Astrocyte (in vitro differentiated cells and primary cell): Measurements from ENCODE around the gene SMOC1. TPM values are rescaled to one million over a fixed set of nuclear protein-coding genes. Genes with fewer than 3 reads are reported as not detected.

Experiments
- DNase-seq: peaks from one replicate; pipeline ENCODE4 v3.0.0-alpha.2; 2010; ENCODE audit warnings: low read depth
- FAIRE-seq: peaks from 2 replicates; lab custom pipeline; 2011; peaks lifted over from hg19 to GRCh38; lab: Jason Lieb, UNC
- H2AFZ ChIP-seq: 2 replicates; pipeline ENCODE4 v1.6.0; 2012; ENCODE audit warnings: low read depth, low read length, inconsistent platforms
- H3K27ac ChIP-seq: 2 replicates; pipeline ENCODE4 v1.5.1; 2011; ENCODE audit warnings: low read depth, low read length, inconsistent platforms
- H3K27me3 ChIP-seq: 2 replicates; pipeline ENCODE4 v1.6.0; 2011; ENCODE audit warnings: low read length, inconsistent platforms; ENCODE audit not compliant: insufficient read depth
- H3K36me3 ChIP-seq: 2 replicates; pipeline ENCODE4 v1.5.1; 2011; ENCODE audit warnings: low read length, inconsistent platforms; ENCODE audit not compliant: insufficient read depth
- H3K4me1 ChIP-seq: 2 replicates; pipeline ENCODE4 v1.5.1; 2011; ENCODE audit warnings: low read length, inconsistent platforms; ENCODE audit not compliant: insufficient read depth
- H3K4me2 ChIP-seq: 2 replicates; pipeline ENCODE4 v1.6.0; 2012; ENCODE audit warnings: low read length, inconsistent platforms
- H3K4me3 ChIP-seq: 2 replicates; pipeline ENCODE4 v1.5.1; 2011; ENCODE audit warnings: low read depth, mild to moderate bottlenecking, low read length, inconsistent platforms; ENCODE audit not compliant: insufficient read depth
- H3K79me2 ChIP-seq: 2 replicates; pipeline ENCODE4 v1.6.0; 2012; ENCODE audit warnings: mild to moderate bottlenecking, low read length, inconsistent platforms; ENCODE audit not compliant: insufficient read depth
- H3K9ac ChIP-seq: 2 replicates; pipeline ENCODE4 v1.6.0; 2012; ENCODE audit warnings: mild to moderate bottlenecking, low read length, inconsistent platforms
- H3K9me3 ChIP-seq: 2 replicates; pipeline ENCODE4 v1.5.1; 2012; ENCODE audit warnings: low read depth, mild to moderate bottlenecking, low read length, inconsistent platforms; ENCODE audit not compliant: insufficient read depth
- H4K20me1 ChIP-seq: 2 replicates; pipeline ENCODE4 v1.6.0; 2012; ENCODE audit warnings: low read length, inconsistent platforms; ENCODE audit not compliant: insufficient read depth
- H3K27ac Mint-ChIP-seq: one replicate; pipeline ENCODE4 v1.8.0; 2021; ENCODE audit warnings: mild to moderate bottlenecking, mixed read lengths; ENCODE audit not compliant: unreplicated experiment
- H3K27me3 Mint-ChIP-seq: one replicate; pipeline ENCODE4 v1.8.0; 2021; ENCODE audit warnings: low read depth, mixed read lengths; ENCODE audit not compliant: unreplicated experiment
- H3K36me3 Mint-ChIP-seq: one replicate; pipeline ENCODE4 v1.8.0; 2021; ENCODE audit warnings: low read depth, mixed read lengths; ENCODE audit not compliant: unreplicated experiment
- H3K4me1 Mint-ChIP-seq: one replicate; pipeline ENCODE4 v1.8.0; 2021; ENCODE audit warnings: low read depth, mixed read lengths; ENCODE audit not compliant: unreplicated experiment
- H3K4me3 Mint-ChIP-seq: one replicate; pipeline ENCODE4 v1.8.0; 2021; ENCODE audit warnings: mild to moderate bottlenecking, moderate library complexity, mixed read lengths; ENCODE audit not compliant: unreplicated experiment
- H3K9me3 Mint-ChIP-seq: one replicate; pipeline ENCODE4 v1.8.0; 2021; ENCODE audit warnings: mild to moderate bottlenecking, mixed read lengths; ENCODE audit not compliant: unreplicated experiment
- CTCF ChIP-seq: IDR thresholded peaks from 2 replicates; pipeline ENCODE4 v1.5.1; 2011; ENCODE audit warnings: low read depth, mild to moderate bottlenecking, inconsistent platforms, low read length, moderate library complexity; ENCODE audit not compliant: insufficient read depth
- EZH2 ChIP-seq: IDR thresholded peaks from 2 replicates; pipeline ENCODE4 v1.6.1; 2012; ENCODE audit warnings: mild to moderate bottlenecking, low read length, inconsistent platforms; ENCODE audit not compliant: insufficient read depth
- total RNA-seq: library from RNA; stranded (reverse); gene quantifications from 2 replicates; pipeline ENCODE4 v1.2.1, GENCODE V29; 2021

SMOC1 gene
- total RNA-seq, 1 donor from 2014 or later = 0.16 TPM

DNA sequence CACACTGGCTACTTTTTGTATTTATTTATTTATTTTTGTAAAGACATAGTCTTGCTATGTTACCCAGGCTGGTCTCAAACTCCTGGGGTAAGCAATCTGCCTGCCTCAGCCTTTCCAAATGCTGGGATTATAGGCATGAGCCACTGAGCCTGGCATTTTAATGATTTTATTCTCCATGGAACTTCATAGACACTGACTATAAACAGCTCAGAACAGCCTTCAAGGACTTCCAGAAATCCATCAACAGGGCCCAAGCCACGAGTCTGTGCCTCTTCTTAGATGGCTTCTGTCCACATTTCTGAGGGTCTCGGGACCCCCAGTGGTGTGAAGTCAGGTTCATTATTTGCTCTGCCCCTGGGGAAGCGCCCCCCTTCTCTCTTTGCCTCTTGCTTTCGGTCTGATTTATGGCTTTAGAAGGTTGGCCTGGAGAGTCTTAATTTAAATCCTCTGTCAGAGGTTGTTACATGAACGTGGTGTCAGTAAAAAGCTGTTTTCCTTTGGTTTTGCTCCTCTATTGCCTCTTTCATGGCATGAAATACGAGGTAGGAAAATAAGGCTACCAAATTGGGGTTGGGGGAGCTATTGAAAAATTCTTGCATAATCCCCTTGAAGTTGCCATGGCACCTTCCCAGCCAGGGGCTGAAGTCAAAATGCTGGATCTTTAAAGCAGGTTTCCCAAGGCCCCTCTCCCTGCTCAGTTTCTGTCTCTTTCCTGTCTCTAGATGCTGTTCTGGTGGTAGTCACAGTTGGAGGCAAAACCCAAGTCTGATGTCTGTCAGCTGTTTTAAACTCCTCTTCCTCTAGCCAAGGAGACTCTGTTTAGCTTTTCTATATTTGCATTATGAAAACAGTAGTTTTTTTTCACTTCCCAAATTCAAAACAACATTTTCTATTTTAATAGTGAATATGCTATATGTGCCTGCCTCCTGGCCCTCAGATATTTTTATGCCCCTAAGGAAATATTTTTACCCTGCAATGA lies 129.4 kb downstream of the SMOC1 start:
- no peaks in the 10 kb centered on the region for H4K20me1 ChIP-seq
- TF ChIP-seq CTCF = no peak
- no peak for TF ChIP-seq EZH2
- no peak for DNase-seq
- no peaks in the 10 kb centered on the region for H3K27me3 ChIP-seq
- Mint-ChIP-seq H3K36me3 (no peaks in the 10 kb centered on the region), H3K27ac (no peak overlapping the region), H3K4me1 (no peaks in the 10 kb centered on the region), H3K4me3 (no peak overlapping the region), H3K27me3 (peaks cover 6% of the 10 kb centered on the region), H3K9me3 (peaks cover 3% of the 10 kb centered on the region)
- H3K9ac ChIP-seq = no peak overlapping the region
- H3K4me3 ChIP-seq = no peak overlapping the region
- H2AFZ ChIP-seq = no peak overlapping the region
- no peaks in the 10 kb centered on the region for H3K4me1 ChIP-seq
- H3K9me3 ChIP-seq = no peaks in the 10 kb centered on the region
- no peaks in the 10 kb centered on the region for H3K79me2 ChIP-seq
- H3K4me2 ChIP-seq = no peak overlapping the region
- FAIRE-seq = no peak
- H3K27ac ChIP-seq = no peak overlapping the region
- no peaks in the 10 kb centered on the region for H3K36me3 ChIP-seq

DNA sequence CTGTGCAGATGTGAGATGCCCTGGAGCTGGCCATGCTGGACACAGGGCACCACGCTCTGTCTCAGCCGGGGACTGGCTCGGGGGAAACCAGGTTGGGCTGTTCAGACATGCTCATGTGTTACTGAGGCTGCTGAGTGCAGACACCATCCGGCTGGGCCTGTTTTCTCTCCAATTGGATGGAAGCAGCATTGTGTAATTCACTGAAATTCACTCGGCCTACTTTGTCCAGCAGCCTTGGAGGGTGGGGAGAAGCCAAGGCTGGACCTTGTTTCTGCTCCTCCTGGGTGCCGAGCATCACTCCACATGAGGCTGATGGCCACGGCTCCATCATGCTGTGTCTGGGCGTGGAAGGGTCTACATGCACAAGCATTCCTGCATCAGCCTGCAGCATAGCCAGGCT lies 130.7 kb downstream of the SMOC1 start:
- no peak overlapping the region for H3K4me2 ChIP-seq
- no peak overlapping the region for H2AFZ ChIP-seq
- peaks cover 3% of the 10 kb centered on the region for H3K9me3 Mint-ChIP-seq
- no peaks in the 10 kb centered on the region for H3K4me1 Mint-ChIP-seq
- no peaks in the 10 kb centered on the region for H4K20me1 ChIP-seq
- H3K79me2 ChIP-seq = no peaks in the 10 kb centered on the region
- peaks cover 10% of the 10 kb centered on the region for H3K27me3 Mint-ChIP-seq
- FAIRE-seq = no peak
- no peak overlapping the region for H3K4me3 ChIP-seq
- TF ChIP-seq EZH2 = no peak
- TF ChIP-seq CTCF = no peak
- no peaks in the 10 kb centered on the region for H3K36me3 ChIP-seq
- peaks cover 2% of the 10 kb centered on the region for H3K36me3 Mint-ChIP-seq
- H3K4me3 Mint-ChIP-seq = no peak overlapping the region
- no peak for DNase-seq
- H3K4me1 ChIP-seq = no peaks in the 10 kb centered on the region
- H3K9me3 ChIP-seq = no peaks in the 10 kb centered on the region
- H3K27ac Mint-ChIP-seq = no peak overlapping the region
- H3K9ac ChIP-seq = no peak overlapping the region
- no peak overlapping the region for H3K27ac ChIP-seq
- no peaks in the 10 kb centered on the region for H3K27me3 ChIP-seq

GRCh38 chr14:70011098-70011497 lies 131.9 kb downstream of the SMOC1 start:
- Mint-ChIP-seq H3K27me3 (peaks cover 9% of the 10 kb centered on the region), H3K4me3 (no peak overlapping the region), H3K27ac (no peak overlapping the region), H3K9me3 (peaks cover 3% of the 10 kb centered on the region), H3K36me3 (peaks cover 2% of the 10 kb centered on the region), H3K4me1 (no peaks in the 10 kb centered on the region)
- no peaks in the 10 kb centered on the region for H3K4me1 ChIP-seq
- no peaks in the 10 kb centered on the region for H3K79me2 ChIP-seq
- H3K36me3 ChIP-seq = no peaks in the 10 kb centered on the region
- H4K20me1 ChIP-seq = no peaks in the 10 kb centered on the region
- no peak overlapping the region for H3K4me3 ChIP-seq
- no peaks in the 10 kb centered on the region for H3K27me3 ChIP-seq
- DNase-seq = no peak
- no peaks in the 10 kb centered on the region for H3K9me3 ChIP-seq
- no peak overlapping the region for H3K27ac ChIP-seq
- no peak overlapping the region for H2AFZ ChIP-seq
- FAIRE-seq = no peak
- no peak overlapping the region for H3K9ac ChIP-seq
- TF ChIP-seq CTCF (no peak), EZH2 (no peak)
- no peak overlapping the region for H3K4me2 ChIP-seq
